IMR-90 (cell line): ENCODE results near the gene ZNF423.

Source experiments
- CEBPB ChIP-seq: IDR thresholded peaks from 2 replicates; pipeline ENCODE4 v1.6.1; 2012; ENCODE audit warnings: low read depth, low read length, improper control_type of control experiment
- MXI1 ChIP-seq: IDR thresholded peaks from 2 replicates; pipeline ENCODE4 v1.6.1; 2012; ENCODE audit warnings: low read depth, mild to moderate bottlenecking, low read length, moderate library complexity, borderline replicate concordance
- RFX5 ChIP-seq: IDR thresholded peaks from 2 replicates; pipeline ENCODE4 v1.8.0; 2012; ENCODE audit warnings: low read depth, mild to moderate bottlenecking, low read length, moderate library complexity
- SMC3 ChIP-seq: fragments of 150-350 bp; IDR thresholded peaks from 2 replicates; pipeline ENCODE4 v1.6.1; 2016; ENCODE audit warnings: low read depth, mild to moderate bottlenecking, antibody characterized with exemption, low read length, moderate library complexity
- TF ChIP-seq, protein P1 (sequence below): conservative IDR thresholded peaks from 2 replicates; pipeline ENCODE4 v1.5.1; 2012; ENCODE audit warnings: mild to moderate bottlenecking, low read depth, low read length, improper control_type of control experiment

DNA sequence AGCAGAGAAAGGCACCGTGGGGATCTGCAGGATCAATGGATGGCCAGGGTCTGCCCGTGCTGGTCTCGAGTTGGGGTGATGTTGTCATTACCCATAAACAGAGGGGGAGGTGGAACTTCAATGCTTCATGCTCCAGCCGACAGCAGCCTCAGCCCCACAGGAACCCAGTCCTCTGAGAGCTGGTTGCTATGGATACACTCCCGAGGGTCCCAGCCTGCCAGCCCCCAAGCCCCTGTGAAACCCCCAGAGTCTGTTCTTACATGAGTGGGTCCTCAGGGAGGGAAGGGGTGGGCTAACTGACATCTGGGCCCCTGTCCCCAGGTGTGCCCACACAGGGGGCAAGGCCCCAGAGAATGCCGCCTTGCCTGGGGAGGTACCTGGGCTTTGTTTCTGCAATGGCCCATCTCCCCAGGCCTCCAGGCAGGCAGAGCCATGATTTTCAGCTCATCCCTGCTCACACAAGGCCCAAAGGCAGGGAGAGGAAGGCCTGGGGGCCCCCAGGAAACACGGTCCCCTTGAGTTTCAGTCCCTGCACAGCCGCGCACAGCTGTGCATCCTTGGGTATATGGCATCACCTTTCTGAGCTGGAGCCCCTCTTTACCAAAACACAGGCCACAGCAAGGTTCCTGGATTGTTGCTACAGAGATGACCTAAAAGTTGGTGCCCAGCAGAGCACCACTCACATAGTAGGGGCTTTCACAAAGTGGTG is 223.7 kb downstream of the ZNF423 start:
- TF ChIP-seq, protein P1, sequence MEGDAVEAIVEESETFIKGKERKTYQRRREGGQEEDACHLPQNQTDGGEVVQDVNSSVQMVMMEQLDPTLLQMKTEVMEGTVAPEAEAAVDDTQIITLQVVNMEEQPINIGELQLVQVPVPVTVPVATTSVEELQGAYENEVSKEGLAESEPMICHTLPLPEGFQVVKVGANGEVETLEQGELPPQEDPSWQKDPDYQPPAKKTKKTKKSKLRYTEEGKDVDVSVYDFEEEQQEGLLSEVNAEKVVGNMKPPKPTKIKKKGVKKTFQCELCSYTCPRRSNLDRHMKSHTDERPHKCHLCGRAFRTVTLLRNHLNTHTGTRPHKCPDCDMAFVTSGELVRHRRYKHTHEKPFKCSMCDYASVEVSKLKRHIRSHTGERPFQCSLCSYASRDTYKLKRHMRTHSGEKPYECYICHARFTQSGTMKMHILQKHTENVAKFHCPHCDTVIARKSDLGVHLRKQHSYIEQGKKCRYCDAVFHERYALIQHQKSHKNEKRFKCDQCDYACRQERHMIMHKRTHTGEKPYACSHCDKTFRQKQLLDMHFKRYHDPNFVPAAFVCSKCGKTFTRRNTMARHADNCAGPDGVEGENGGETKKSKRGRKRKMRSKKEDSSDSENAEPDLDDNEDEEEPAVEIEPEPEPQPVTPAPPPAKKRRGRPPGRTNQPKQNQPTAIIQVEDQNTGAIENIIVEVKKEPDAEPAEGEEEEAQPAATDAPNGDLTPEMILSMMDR: no peak
- TF ChIP-seq SMC3 (no peak), CEBPB (no peak), RFX5 (no peak), MXI1 (no peak)
